Measurements from ENCODE around the gene TNS1.

DNA sequence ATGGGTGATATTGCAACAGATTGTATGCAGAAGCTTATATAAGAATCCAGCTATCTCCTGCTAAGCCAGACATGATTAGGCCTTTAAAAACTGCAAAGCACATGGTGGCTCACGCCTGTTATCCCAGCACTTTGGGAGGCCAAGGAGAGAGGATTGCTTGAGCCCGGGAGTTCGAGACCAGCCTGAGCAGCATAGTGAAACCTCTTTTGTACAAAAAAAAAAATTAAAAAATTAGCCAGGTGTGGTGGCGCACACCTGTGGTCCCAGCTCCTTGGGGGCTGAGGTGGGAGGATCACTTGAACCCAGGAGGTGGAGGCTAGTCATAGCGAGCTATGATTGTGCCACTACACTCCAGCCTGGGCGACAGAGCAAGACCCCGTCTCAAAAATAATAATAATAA lies 204.6 kb downstream of the TNS1 start:
- no peak for TF ChIP-seq EZH2phosphoT487 (IDR thresholded peaks at IDR 0.05; ENCODE audit: insufficient read depth, low read depth)
- no peak for TF ChIP-seq EZH2 (IDR thresholded peaks at IDR 0.05; ENCODE audit: insufficient read depth, poor library complexity, severe bottlenecking)

Data from GM23248 (cell line).